ENCODE results near the gene RIBC2.
"Not testable (repeated sequence)": the region's sequence is repeated elsewhere in the genome, so short reads cannot be mapped to it uniquely, and the experiment has no call there.

Gene RIBC2

DNA sequence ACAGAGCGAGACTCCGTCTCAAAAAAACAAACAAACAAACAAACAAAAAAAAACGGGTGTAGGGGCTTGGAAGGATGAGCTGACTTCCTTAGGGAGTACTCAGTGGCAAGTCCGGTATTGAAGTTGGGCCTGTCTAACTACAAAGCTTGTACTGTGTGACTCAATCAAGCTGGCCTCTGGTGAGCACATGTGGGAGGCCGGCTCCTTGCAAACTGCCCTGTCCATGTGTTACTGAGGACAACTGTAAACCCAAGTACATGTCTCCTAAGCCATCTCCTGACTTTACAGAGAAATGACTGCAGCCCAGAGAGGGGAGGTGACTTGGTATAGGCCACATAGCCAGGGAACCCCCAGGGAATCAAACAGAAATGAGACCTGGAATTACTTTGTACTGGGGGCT lies 11.6 kb downstream of the RIBC2 start:
- no peak for DNase-seq (ENCODE audit: low read depth)

DNA sequence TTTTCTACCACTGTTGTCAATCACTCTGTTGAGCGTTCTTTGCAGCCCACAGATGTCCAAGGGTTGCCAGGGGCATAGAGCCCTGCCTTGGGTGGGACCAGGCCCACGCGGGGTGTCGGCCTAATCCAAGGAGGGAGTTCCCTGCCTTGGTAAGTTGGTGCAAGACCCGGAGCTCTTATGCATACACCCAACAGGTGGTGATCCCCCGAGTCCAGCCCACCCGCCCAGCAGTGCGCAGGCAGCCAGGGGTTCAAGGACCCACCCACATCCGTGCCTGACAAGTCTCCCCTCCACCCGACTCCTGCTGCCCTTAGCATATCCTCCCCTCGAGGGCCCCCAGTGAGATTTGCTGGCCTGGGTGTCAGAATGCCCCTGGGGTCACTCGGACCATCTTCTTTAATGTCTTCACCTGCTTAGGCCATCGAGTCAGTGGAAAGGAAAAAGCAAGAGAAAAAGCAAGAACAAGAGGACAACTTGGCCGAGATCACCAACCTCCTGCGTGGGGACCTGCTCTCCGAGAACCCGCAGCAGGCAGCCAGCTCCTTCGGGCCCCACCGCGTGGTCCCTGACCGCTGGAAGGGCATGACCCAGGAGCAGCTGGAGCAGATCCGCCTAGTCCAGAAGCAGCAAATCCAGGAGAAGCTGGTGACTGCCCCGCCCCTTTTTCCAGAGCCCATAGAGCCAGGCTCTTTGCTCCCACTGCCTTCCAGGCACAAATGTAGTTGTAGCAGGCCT lies 12.2 kb downstream of the RIBC2 start:
- DNase-seq (ENCODE audit: low read depth) = no peak

DNA sequence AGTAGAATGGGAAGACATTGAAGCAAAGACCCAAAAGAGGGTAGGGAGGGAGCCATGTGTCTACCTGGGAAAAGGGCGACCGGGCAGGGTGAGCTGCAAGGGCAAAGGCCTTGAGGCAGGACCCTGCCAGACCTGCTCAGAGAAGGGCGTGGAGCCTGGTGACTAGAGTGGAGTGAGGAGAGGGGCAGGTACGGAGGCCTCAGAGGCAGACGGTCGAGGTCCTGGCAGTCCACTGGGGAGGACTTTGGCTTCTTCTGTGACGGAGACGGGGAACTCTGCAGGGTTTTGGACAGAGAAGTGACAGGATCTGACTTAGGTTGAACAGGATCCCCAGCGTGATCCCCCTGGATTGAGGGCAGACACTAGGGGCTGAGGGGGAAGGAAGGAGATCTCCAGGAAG lies 12.9 kb downstream of the RIBC2 start:
- DNase-seq (ENCODE audit: low read depth) = no peak

DNA sequence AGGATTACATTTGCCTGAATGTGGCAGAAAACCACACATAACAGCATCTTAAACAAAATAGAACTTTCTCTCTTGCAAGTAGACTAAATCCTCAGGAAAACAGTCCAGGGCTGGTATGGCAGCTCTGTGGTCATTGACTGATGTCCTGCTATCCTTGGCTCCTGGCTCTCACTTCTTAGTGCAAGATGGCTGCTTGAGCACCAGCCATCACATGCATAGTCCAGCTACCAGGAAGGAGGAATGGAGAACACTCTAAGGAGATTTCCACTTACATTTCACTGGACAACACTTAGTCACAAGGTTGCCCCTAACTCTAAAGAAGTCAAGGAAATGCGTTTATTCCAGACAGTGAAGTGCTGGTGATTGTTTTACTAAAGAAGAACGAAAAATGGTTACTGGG lies 13.6 kb downstream of the RIBC2 start:
- DNase-seq (ENCODE audit: low read depth) = no peak

GRCh38 chr22:45428391-45429385 lies 15.2 kb downstream of the RIBC2 start:
- DNase-seq (ENCODE audit: low read depth) = no peak

GRCh38 chr22:45429424-45429823 lies 15.9 kb downstream of the RIBC2 start:
- no peak for DNase-seq (ENCODE audit: low read depth)

DNA sequence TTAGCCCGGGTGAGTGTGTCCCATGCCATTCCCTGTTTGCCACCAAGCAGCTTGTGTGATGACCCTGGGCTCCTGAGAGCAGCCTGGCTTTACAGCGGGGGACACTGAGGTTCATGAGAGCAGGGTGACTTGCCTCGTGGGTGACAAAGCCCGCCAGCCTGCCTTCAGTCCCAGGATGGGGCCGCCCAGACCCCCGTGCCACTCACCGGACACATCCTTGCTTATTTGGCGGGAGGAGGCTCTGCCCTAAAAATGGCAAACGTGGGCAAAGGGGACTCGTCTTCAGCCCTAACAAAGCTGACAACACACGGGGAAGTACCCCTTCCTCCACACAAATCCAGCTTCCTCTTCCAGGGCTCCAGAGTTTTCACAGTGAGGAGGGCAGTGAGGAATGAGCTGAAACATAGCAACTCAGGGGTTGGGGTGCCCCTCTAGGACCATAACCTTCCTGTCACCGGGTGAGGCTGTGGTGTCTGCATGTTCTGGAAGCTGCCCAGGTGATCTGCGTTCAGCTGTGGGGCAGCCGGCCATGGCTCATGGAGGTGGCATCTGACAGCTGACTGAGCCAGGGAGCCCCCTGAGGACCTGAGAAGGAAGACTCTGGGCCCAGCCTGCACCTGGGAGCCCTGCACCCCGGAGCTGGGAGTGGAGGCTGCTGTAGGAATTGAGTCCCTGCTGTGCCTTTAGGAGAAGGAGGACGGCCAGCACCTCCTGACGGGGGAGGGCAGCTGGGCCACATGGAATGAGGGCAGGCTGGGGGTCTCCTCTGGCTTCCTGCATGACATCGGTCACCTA lies 16.7 kb downstream of the RIBC2 start:
- DNase-seq (ENCODE audit: low read depth) = no peak

DNA sequence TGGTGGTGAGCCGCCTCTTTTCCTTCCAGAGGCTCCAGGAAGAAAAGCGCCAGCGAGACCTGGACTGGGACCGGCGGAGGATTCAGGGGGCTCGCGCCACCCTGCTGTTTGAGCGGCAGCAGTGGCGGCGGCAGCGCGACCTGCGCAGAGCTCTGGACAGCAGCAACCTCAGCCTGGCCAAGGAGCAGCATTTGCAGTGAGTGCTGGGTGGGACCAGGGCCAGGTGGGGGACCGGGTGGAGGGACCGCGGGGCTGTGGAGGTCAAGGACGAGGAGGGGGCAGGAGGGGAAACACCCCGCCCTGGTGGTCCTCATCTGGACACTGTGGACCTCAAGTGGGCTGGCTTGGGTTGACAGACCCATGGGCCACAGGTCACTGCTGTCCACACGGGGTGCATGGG lies 17.4 kb downstream of the RIBC2 start:
- no peak for DNase-seq (ENCODE audit: low read depth)

GRCh38 chr22:45434981-45435380 lies 21.5 kb downstream of the RIBC2 start:
- DNase-seq (ENCODE audit: low read depth) = no peak

- peak; percentile 48 for DNase-seq (ENCODE audit: low read depth)
Observed at GRCh38 chr22:45435544-45436139, 22.1 kb downstream of the RIBC2 start.

- DNase-seq (ENCODE audit: low read depth) = not testable (repeated sequence)
Observed at GRCh38 chr22:45436871-45437517, 23.5 kb downstream of the RIBC2 start.

GRCh38 chr22:45438336-45438735 lies 24.8 kb downstream of the RIBC2 start:
- DNase-seq (ENCODE audit: low read depth) = no peak

- DNase-seq (ENCODE audit: low read depth) = not testable (repeated sequence)
Observed at GRCh38 chr22:45440688-45441087, 27.2 kb downstream of the RIBC2 start.

- no peak for DNase-seq (ENCODE audit: low read depth)
Observed at GRCh38 chr22:45441138-45441537, 27.6 kb downstream of the RIBC2 start.

- no peak for DNase-seq (ENCODE audit: low read depth)
Observed at GRCh38 chr22:45442116-45442515, 28.6 kb downstream of the RIBC2 start.

DNA sequence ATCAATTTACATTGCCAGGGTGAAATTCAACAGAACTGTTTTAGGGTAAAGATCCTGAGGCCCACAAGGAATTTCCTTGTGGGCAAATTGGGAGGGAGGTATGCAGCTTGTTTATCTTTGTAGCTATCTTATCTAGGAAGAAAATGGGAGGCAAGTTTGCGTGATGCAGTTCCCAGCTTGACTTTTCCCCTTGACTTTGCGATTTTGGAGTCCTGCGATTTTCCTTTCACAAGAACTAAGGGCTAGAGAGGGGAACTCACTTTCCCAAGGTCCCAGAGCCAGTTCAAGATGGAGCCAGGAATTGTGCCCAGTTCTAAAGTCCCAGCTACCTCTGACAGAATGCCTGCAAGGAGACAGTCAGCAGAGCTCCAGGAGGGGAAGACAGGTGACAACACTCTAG lies 30.7 kb downstream of the RIBC2 start:
- no peak for DNase-seq (ENCODE audit: low read depth)

- no peak for DNase-seq (ENCODE audit: low read depth)
Observed at GRCh38 chr22:45445031-45445710, 31.7 kb downstream of the RIBC2 start.

GRCh38 chr22:45446216-45446615 lies 32.7 kb downstream of the RIBC2 start:
- no peak for DNase-seq (ENCODE audit: low read depth)

DNA sequence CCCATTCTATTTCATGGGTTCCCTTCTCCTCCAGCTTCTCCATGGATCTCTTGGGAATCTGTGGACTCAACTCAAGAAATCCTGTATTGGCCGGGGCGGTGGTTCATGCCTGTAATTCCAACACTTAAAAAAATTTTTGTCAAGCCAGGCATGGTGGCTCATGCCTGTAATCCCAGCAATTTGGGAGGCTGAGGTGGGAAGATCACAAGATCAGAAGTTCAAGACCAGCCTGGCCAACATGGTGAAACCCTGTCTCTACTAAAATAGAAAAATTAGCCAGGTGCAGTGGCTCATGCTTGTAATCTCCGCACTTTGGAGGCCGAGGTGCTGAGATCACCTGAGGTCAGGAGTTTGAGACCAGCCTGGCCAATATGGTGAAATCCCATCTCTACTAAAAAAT lies 34.1 kb downstream of the RIBC2 start:
- DNase-seq (ENCODE audit: low read depth) = not testable (repeated sequence)

GRCh38 chr22:45448431-45448830 lies 34.9 kb downstream of the RIBC2 start:
- no peak for DNase-seq (ENCODE audit: low read depth)

GRCh38 chr22:45449442-45449841 lies 35.9 kb downstream of the RIBC2 start:
- not testable (repeated sequence) for DNase-seq (ENCODE audit: low read depth)

Data from GM04503 (cell line).